Transverse colon (tissue), 4 donors: ENCODE measurements around the gene RAMP3.

Experiments used
- POLR2A ChIP-seq: fragments of 450-650 bp; IDR thresholded peaks from one replicate; pipeline ENCODE4 v1.6.1; 2016; ENCODE audit warnings: antibody characterized with exemption, mild to moderate bottlenecking, moderate library complexity
- POLR2AphosphoS5 ChIP-seq, 3 donors: sonication (generic); formaldehyde crosslinking; IDR thresholded peaks; one replicate each; pipeline ENCODE4 v1.6.1; 2016; ENCODE audit warnings: antibody characterized with exemption in 3 of 3
- TF ChIP-seq, protein P1 (sequence below), 5 experiments: fragments of 200-600 bp in 3 of 5; fragments of 450-650 bp in 2 of 5; sonication (generic) in 3 of 5; IDR thresholded peaks; 1 replicate in 2 of 5; 2 replicates in 3 of 5; pipeline ENCODE4 v1.5.1; 2016 to 2017; ENCODE audit warnings: antibody characterized with exemption in 5 of 5, inconsistent platforms in 3 of 5, mild to moderate bottlenecking in 2 of 5, moderate library complexity in 1 of 5

DNA sequence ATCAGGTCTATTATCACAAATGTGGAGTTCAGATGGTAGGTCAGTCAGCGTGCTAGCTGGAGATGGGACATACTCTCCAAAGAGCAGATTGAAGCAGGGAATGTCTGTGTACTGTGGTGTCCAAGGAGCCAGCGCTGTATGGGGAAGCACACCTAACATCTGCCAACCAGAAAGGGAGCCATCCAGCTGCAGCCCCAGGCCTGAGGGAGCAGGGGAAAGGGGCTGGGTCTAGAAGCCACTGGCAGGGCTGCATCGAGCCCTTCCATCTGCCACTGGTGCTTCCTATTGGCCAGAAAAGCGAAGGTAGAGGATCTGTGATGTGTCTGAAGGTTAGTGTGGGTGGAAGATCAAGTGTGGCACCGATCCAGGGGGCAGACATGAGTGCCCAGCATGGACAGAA is 8.0 kb upstream of the RAMP3 start:
- TF ChIP-seq, protein P1, sequence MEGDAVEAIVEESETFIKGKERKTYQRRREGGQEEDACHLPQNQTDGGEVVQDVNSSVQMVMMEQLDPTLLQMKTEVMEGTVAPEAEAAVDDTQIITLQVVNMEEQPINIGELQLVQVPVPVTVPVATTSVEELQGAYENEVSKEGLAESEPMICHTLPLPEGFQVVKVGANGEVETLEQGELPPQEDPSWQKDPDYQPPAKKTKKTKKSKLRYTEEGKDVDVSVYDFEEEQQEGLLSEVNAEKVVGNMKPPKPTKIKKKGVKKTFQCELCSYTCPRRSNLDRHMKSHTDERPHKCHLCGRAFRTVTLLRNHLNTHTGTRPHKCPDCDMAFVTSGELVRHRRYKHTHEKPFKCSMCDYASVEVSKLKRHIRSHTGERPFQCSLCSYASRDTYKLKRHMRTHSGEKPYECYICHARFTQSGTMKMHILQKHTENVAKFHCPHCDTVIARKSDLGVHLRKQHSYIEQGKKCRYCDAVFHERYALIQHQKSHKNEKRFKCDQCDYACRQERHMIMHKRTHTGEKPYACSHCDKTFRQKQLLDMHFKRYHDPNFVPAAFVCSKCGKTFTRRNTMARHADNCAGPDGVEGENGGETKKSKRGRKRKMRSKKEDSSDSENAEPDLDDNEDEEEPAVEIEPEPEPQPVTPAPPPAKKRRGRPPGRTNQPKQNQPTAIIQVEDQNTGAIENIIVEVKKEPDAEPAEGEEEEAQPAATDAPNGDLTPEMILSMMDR (IDR thresholded peaks at IDR 0.05) = no peak
- TF ChIP-seq POLR2A (no peak), POLR2AphosphoS5 (IDR thresholded peaks at IDR 0.05) (no peak)
